HepG2 (cell line): ENCODE data around the gene IQCM. TPM values are rescaled to one million over a fixed set of nuclear protein-coding genes. Genes with fewer than 3 reads are reported as not detected.

Experiments
- ATAC-seq: fragments of 200-7000 bp; cut with Tn5 transposase; 3 replicates; pipeline ENCODE4 v1.9.1; 2020; ENCODE audit warnings: mild to moderate bottlenecking, moderate library complexity
- BruUV-seq: library from RNA; stranded (reverse); fragments of 400-500 nt; replicated peaks from 2 replicates; lab custom pipeline; 2021; lab: Mats Ljungman, UMichigan
- CTCF ChIA-PET: fragments of 300-600 bp; formaldehyde crosslinking; extraction: SDS; loops from one replicate; lab custom pipeline; 2021; ENCODE audit warnings: low total read pairs, inconsistent platforms, low intra/inter-chr PET ratio; lab: Yijun Ruan, JAX
- POLR2A ChIA-PET: fragments of 350-600 bp; sonication (Branson Sonifier 250); formaldehyde crosslinking; loops from one replicate; lab custom pipeline; 2020; ENCODE audit warnings: antibody characterized with exemption, inconsistent platforms; lab: Yijun Ruan, JAX
- DNase-seq: peaks from one replicate; pipeline ENCODE4 v3.0.0-alpha.2; 2015; ENCODE audit warnings: low spot score
- FAIRE-seq: peaks from 3 replicates; lab custom pipeline; 2011; peaks lifted over from hg19 to GRCh38; lab: Jason Lieb, UNC
- H2AFZ ChIP-seq: one replicate; pipeline ENCODE4 v1.6.1; 2011; ENCODE audit warnings: low read length, inconsistent platforms
- H3K27ac ChIP-seq: fragments of 300-600 bp; 3 replicates; pipeline ENCODE4 v1.8.0; 2011; ENCODE audit warnings: mixed run types, mild to moderate bottlenecking, mixed read lengths, low read length, inconsistent platforms; ENCODE audit not compliant: insufficient read depth; ENCODE audit errors: extremely low read length
- H3K27me3 ChIP-seq, 2 experiments: fragments of 200-600 bp in 1 of 2; 2 replicates in 1 of 2; 3 replicates in 1 of 2; pipeline versions ENCODE4 v1.6.0 to v1.8.0; 2011; ENCODE audit warnings: low read length in 2 of 2, mild to moderate bottlenecking in 2 of 2, moderate library complexity in 2 of 2, inconsistent platforms in 1 of 2; ENCODE audit not compliant: insufficient read depth in 2 of 2, control insufficient read depth in 1 of 2
- H3K36me3 ChIP-seq, 2 experiments: fragments of 200-600 bp in 1 of 2; replicated peaks in 1 of 2; 2 replicates in 1 of 2; 3 replicates in 1 of 2; pipeline versions ENCODE4 v1.5.1 to v1.8.0; 2011; ENCODE audit warnings: low read length in 2 of 2, inconsistent platforms in 1 of 2; ENCODE audit not compliant: insufficient read depth in 2 of 2, control insufficient read depth in 1 of 2
- H3K4me1 ChIP-seq: 2 replicates; pipeline ENCODE4 v1.5.1; 2012; ENCODE audit warnings: low read length, inconsistent platforms; ENCODE audit not compliant: insufficient read depth
- H3K4me2 ChIP-seq: 2 replicates; pipeline ENCODE4 v1.6.0; 2011; ENCODE audit warnings: low read depth, low read length, inconsistent platforms
- H3K4me3 ChIP-seq, 3 experiments: fragments of 200-600 bp in 1 of 3; sonication (generic), shearing (Covaris generic) in 1 of 3; replicated peaks in 1 of 3; 2 replicates each; pipeline ENCODE4 v1.5.1; 2011 to 2016; ENCODE audit warnings: low read length in 3 of 3, inconsistent platforms in 2 of 3, low read depth in 2 of 3, mild to moderate bottlenecking in 2 of 3, control low read depth in 1 of 3, mixed read lengths in 1 of 3; ENCODE audit not compliant: insufficient read depth in 1 of 3
- H3K79me2 ChIP-seq: one replicate; pipeline ENCODE4 v1.6.1; 2011; ENCODE audit warnings: low read length, inconsistent platforms; ENCODE audit not compliant: insufficient read depth
- H3K9ac ChIP-seq: 2 replicates; pipeline ENCODE4 v1.6.0; 2011; ENCODE audit warnings: mild to moderate bottlenecking, low read depth, low read length, inconsistent platforms; ENCODE audit not compliant: insufficient read depth
- H3K9me3 ChIP-seq: 2 replicates; pipeline ENCODE4 v1.5.1; 2012; ENCODE audit warnings: mild to moderate bottlenecking, low read length
- H4K20me1 ChIP-seq: 2 replicates; pipeline ENCODE4 v1.6.0; 2011; ENCODE audit warnings: inconsistent platforms, mild to moderate bottlenecking, low read length, moderate library complexity; ENCODE audit not compliant: insufficient read depth
- ARHGAP35 ChIP-seq: sonication (generic); formaldehyde crosslinking; IDR thresholded peaks from 2 replicates; pipeline ENCODE4 v1.9.0; 2022; ENCODE audit warnings: mild to moderate bottlenecking, inconsistent platforms, moderate library complexity, missing genetic modification reagents, borderline replicate concordance
- ARID4A ChIP-seq: sonication (generic); formaldehyde crosslinking; IDR thresholded peaks from 2 replicates; pipeline ENCODE4 v1.5.0; 2020; ENCODE audit warnings: mild to moderate bottlenecking, missing genetic modification reagents, borderline replicate concordance
- CSRNP1 ChIP-seq: sonication (generic); formaldehyde crosslinking; IDR thresholded peaks from 2 replicates; pipeline ENCODE4 v1.8.1; 2023; ENCODE audit warnings: mild to moderate bottlenecking, missing genetic modification reagents
- NFE2L2 ChIP-seq: fragments of 150-350 bp; IDR thresholded peaks from 2 replicates; pipeline ENCODE4 v1.6.1; 2014; ENCODE audit warnings: low read length
- NR1H2 ChIP-seq: sonication (generic); formaldehyde crosslinking; IDR thresholded peaks from 2 replicates; pipeline ENCODE4 v1.8.1; 2022; ENCODE audit warnings: low read depth, missing genetic modification reagents, borderline replicate concordance
- NR2F6 ChIP-seq, 2 experiments: IDR thresholded peaks; 2 replicates each; pipeline ENCODE4 v1.6.1; 2016; ENCODE audit warnings: antibody characterized with exemption in 1 of 2, mild to moderate bottlenecking in 1 of 2
- NR3C1 ChIP-seq: sonication (generic); formaldehyde crosslinking; IDR thresholded peaks from 2 replicates; pipeline ENCODE4 v1.4.0; 2020; ENCODE audit warnings: missing genetic modification reagents
- RARG ChIP-seq: sonication (generic); formaldehyde crosslinking; IDR thresholded peaks from 2 replicates; pipeline ENCODE4 v1.4.0; 2020; ENCODE audit warnings: low read depth, mild to moderate bottlenecking, missing genetic modification reagents
- REPIN1 ChIP-seq: sonication (generic); formaldehyde crosslinking; IDR thresholded peaks from 2 replicates; pipeline ENCODE4 v1.8.0; 2022; ENCODE audit warnings: missing genetic modification reagents, low read depth, mild to moderate bottlenecking, borderline replicate concordance
- THAP8 ChIP-seq: sonication (generic); formaldehyde crosslinking; IDR thresholded peaks from 2 replicates; pipeline ENCODE4 v1.5.1; 2020; ENCODE audit warnings: missing genetic modification reagents, mild to moderate bottlenecking, borderline replicate concordance
- ZIK1 ChIP-seq: sonication (generic); formaldehyde crosslinking; IDR thresholded peaks from 2 replicates; pipeline ENCODE4 v1.5.0; 2020; ENCODE audit warnings: mild to moderate bottlenecking, low read depth, missing genetic modification reagents, borderline replicate concordance
- ZNF275 ChIP-seq: sonication (generic); formaldehyde crosslinking; IDR thresholded peaks from 2 replicates; pipeline ENCODE4 v1.8.0; 2022; ENCODE audit warnings: missing genetic modification reagents, mild to moderate bottlenecking, inconsistent platforms, borderline replicate concordance
- ZNF329 ChIP-seq: sonication (generic); formaldehyde crosslinking; IDR thresholded peaks from 2 replicates; pipeline ENCODE4 v1.9.0; 2021; ENCODE audit warnings: low read depth, mild to moderate bottlenecking, missing genetic modification reagents
- ZNF367 ChIP-seq: sonication (generic); formaldehyde crosslinking; IDR thresholded peaks from 2 replicates; pipeline ENCODE4 v1.4.0; 2020; ENCODE audit warnings: missing genetic modification reagents, borderline replicate concordance
- ZNF510 ChIP-seq: sonication (generic); formaldehyde crosslinking; IDR thresholded peaks from 2 replicates; pipeline ENCODE4 v1.4.0; 2020; ENCODE audit warnings: low read depth, mild to moderate bottlenecking, missing genetic modification reagents
- ZNF549 ChIP-seq: sonication (generic); formaldehyde crosslinking; IDR thresholded peaks from 2 replicates; pipeline ENCODE4 v1.5.0; 2020; ENCODE audit warnings: missing genetic modification reagents
- ZNF75D ChIP-seq: sonication (generic); formaldehyde crosslinking; IDR thresholded peaks from 2 replicates; pipeline ENCODE4 v1.8.1; 2023; ENCODE audit warnings: missing genetic modification reagents, mild to moderate bottlenecking, borderline replicate concordance
- WGBS: methylation state at CpG from one replicate; pipeline ENCODE4 v1.1.6; 2017; ENCODE audit warnings: low lambda C conversion rate; 5-methylcytosine and 5-hydroxymethylcytosine counted together
- in situ Hi-C: cut with HindIII; loops from 2 replicates; pipeline ENCODE4 v1.10.0; 2017; ENCODE audit warnings: low pct_unique_long_range_greater_than_20kb; ENCODE audit not compliant: extremely low pct_ligation_motif_present
- intact Hi-C: fragments of 100-400 bp; cut with micrococcal nuclease; formaldehyde crosslinking; loops from one replicate; pipeline ENCODE4 v1.10.0; 2022; ENCODE audit not compliant: unreplicated experiment
- polyA plus RNA-seq, 8 experiments: library from polyadenylated mRNA; depleted of rRNA in 3 of 8; stranded (reverse) in 7 of 8; unstranded in 1 of 8; fragments of >200 nt; fragmentation: Illumina TruSeq in 4 of 8; extraction: Trizol in 4 of 8; gene quantifications; 2 replicates each; pipeline versions ENCODE4 v1.2.1 to v1.2.3, GENCODE V29; 2011 to 2016; ENCODE audit warnings: low read depth in 4 of 8, missing spikeins in 1 of 8, mixed read lengths in 1 of 8; ENCODE audit not compliant: insufficient read depth in 1 of 8
- total RNA-seq, 5 experiments: library from RNA; depleted of rRNA; stranded (reverse); fragments of >200 nt; fragmentation: Illumina TruSeq; extraction: Trizol; gene quantifications; 2 replicates each; pipeline ENCODE4 v1.2.3, GENCODE V29; 2016; ENCODE audit warnings: low read depth in 1 of 5

IQCM gene
- total and polyA plus RNA-seq, 2 of the 13 experiments (the other 11 are each of a cell fraction or from before 2014, with no cell fraction given): not detected

- Histone ChIP-seq H3K9ac (no peak overlapping the region), H3K4me3 (no peak overlapping the region), H4K20me1 (no peaks in the 10 kb centered on the region), H3K36me3 (no peaks in the 10 kb centered on the region), H3K4me1 (no peaks in the 10 kb centered on the region), H3K79me2 (no peaks in the 10 kb centered on the region), H3K27ac (no peak overlapping the region), H2AFZ (no peak overlapping the region), H3K4me2 (no peak overlapping the region), H3K27me3 (no peaks in the 10 kb centered on the region; a peak in 1 of 5 replicates), H3K9me3 (no peaks in the 10 kb centered on the region)
- DNase-seq (no peak), FAIRE-seq (no peak), ATAC-seq (no peak)
- TF ChIP-seq ZNF549 (CRISPR knock-in tag) (no peak), ZNF275 (CRISPR knock-in tag) (no peak), ZNF329 (no peak), ZNF367 (CRISPR knock-in tag) (no peak), NR1H2 (CRISPR knock-in tag) (no peak), ARHGAP35 (CRISPR knock-in tag) (no peak), CSRNP1 (no peak), THAP8 (CRISPR knock-in tag) (no peak), ZIK1 (no peak), REPIN1 (CRISPR knock-in tag) (no peak), ARID4A (CRISPR knock-in tag) (no peak), NFE2L2 (no peak), NR3C1 (CRISPR knock-in tag) (no peak), ZNF510 (no peak), NR2F6 (IDR thresholded peaks at IDR 0.05) (no peak), NR2F6 (CRISPR knock-in tag; IDR thresholded peaks at IDR 0.05) (no peak), RARG (CRISPR knock-in tag) (no peak), ZNF75D (no peak)
- BruUV-seq: no TSS peak
- in situ Hi-C loops (no loop called here), intact Hi-C loops (no loop called here)
- CTCF ChIA-PET: no interaction called here
- POLR2A ChIA-PET: no interaction called here
- 16% methylated on average over 3 of the region's 3 CpGs for WGBS
Measured at GRCh38 chr4:149857446-149857845, 41.8 kb upstream of the IQCM start.
